ENCODE results near the gene METTL24. TPM values are rescaled to one million over a fixed set of nuclear protein-coding genes. Genes with fewer than 3 reads are reported as not detected.

The METTL24 gene
- total and polyA plus RNA-seq, 2 of the 8 experiments (the other 6 are each of a cell fraction or from before 2014, with no cell fraction given) = 0.30 to 0.39 TPM

GRCh38 chr6:110340392-110340965 lies 17.7 kb downstream of the METTL24 start:
- ChIA-PET CTCF (ENCODE audit: partially characterized antibody) (interaction anchor here (0.9 to 2.2 kb wide), 4 partner anchors 9 to 27 kb away, joined by 3 to 7 read pairs (median 4); no protein-coding TSS in a partner anchor), POLR2A (ENCODE audit: partially characterized antibody) (no interaction called here)
- H3K36me3 ChIP-seq (ENCODE audit: control insufficient read depth in 2 of 4, insufficient read depth in 4 of 4, low read length in 3 of 4) = no peaks in the 10 kb centered on the region
- no peak overlapping the region for H2AK5ac ChIP-seq (ENCODE audit: low read depth, low read length)
- no peak overlapping the region for H3K9ac ChIP-seq (replicated peaks in 1 of 4; ENCODE audit: extremely low read depth in 1 of 4, low read depth in 3 of 4, low read length in 3 of 4)
- no peaks in the 10 kb centered on the region; a peak in 1 of 7 replicates for H3K4me1 ChIP-seq (replicated peaks in 1 of 4; ENCODE audit: control insufficient read depth in 3 of 4, insufficient read depth in 4 of 4, low read length in 3 of 4)
- H3K79me1 ChIP-seq (ENCODE audit: low read depth, low read length) = no peaks in the 10 kb centered on the region
- H2BK15ac ChIP-seq (ENCODE audit: low read length) = no peak overlapping the region
- H3K4me2 ChIP-seq (ENCODE audit: insufficient read depth in 1 of 2, low read depth in 2 of 2, low read length in 2 of 2) = no peak overlapping the region
- no peak overlapping the region for H3K14ac ChIP-seq (ENCODE audit: insufficient read length)
- no peak overlapping the region for H4K91ac ChIP-seq (replicated peaks; ENCODE audit: insufficient read length, low read length)
- H3K56ac ChIP-seq (replicated peaks; ENCODE audit: insufficient read length, low read depth, low read length) = no peak overlapping the region
- no peaks in the 10 kb centered on the region for H3K23me2 ChIP-seq (ENCODE audit: low read depth, low read length)
- no peak overlapping the region for H3K23ac ChIP-seq (ENCODE audit: insufficient read length)
- no peak overlapping the region for H2BK120ac ChIP-seq (replicated peaks; ENCODE audit: low read depth, low read length)
- FAIRE-seq (no peak), DNase-seq (ENCODE audit: low read depth in 1 of 2, low spot score in 2 of 2) (no peak)
- H3K4me3 ChIP-seq (ENCODE audit: extremely low read depth in 1 of 4, insufficient read depth in 2 of 4, low read depth in 3 of 4, low read length in 4 of 4) = no peak overlapping the region
- H3K27ac ChIP-seq (ENCODE audit: low read depth, low read length) = no peak overlapping the region
- no peak overlapping the region for H2BK12ac ChIP-seq (ENCODE audit: low read depth, low read length)
- H3K79me2 ChIP-seq (ENCODE audit: control insufficient read depth in 1 of 2, insufficient read depth in 2 of 2, low read length in 2 of 2) = no peaks in the 10 kb centered on the region
- 89% methylated on average over 7 of the region's 7 CpGs; no CpG with 5 or more reads in 1 of the 2 experiments for WGBS, 2 experiments (ENCODE audit: extremely low coverage in 1 of 2, insufficient coverage in 1 of 2, insufficient read length in 1 of 2, insufficient replicate concordance in 2 of 2, low coverage in 1 of 2, low lambda C conversion rate in 2 of 2, missing lambda C conversion rate in 1 of 2)
- H3K18ac ChIP-seq (ENCODE audit: extremely low read depth, low read length) = no peak overlapping the region
- no peak overlapping the region for H4K5ac ChIP-seq (ENCODE audit: insufficient read length, low read depth, low read length)
- H3K4ac ChIP-seq (replicated peaks; ENCODE audit: insufficient read length, low read depth, low read length) = no peak overlapping the region
- H3K27me3 ChIP-seq (replicated peaks in 1 of 4; ENCODE audit: control insufficient read depth in 3 of 4, extremely low read depth in 1 of 4, insufficient read depth in 3 of 4, low read length in 3 of 4) = peaks cover 0 to 1% (median 0%) of the 10 kb centered on the region in 4 experiments; a peak in 1 of 7 replicates
- H3K9me3 ChIP-seq (ENCODE audit: insufficient read depth in 2 of 2, low read depth in 1 of 2, low read length in 1 of 2) = no peaks in the 10 kb centered on the region
- no peak overlapping the region for H2AFZ ChIP-seq (ENCODE audit: low read length)
- H2BK5ac ChIP-seq (ENCODE audit: low read depth, low read length) = no peak overlapping the region
- H2BK20ac ChIP-seq (ENCODE audit: low read length) = no peak overlapping the region
- no peak overlapping the region for H4K8ac ChIP-seq (ENCODE audit: extremely low read depth, insufficient read depth, low read length)
- no peaks in the 10 kb centered on the region for H4K20me1 ChIP-seq (replicated peaks in 1 of 2; ENCODE audit: control insufficient read depth in 1 of 2, insufficient read depth in 2 of 2, low read length in 2 of 2)
- TF ChIP-seq CBX8 (IDR thresholded peaks at IDR 0.05; ENCODE audit: borderline replicate concordance, low read depth, low read length) (no peak), SAP30 (IDR thresholded peaks at IDR 0.05; ENCODE audit: insufficient read depth, insufficient replicate concordance, low read length) (no peak), GTF2F1 (IDR thresholded peaks at IDR 0.05; ENCODE audit: borderline replicate concordance, low read depth, low read length) (no peak), HDAC2 (IDR thresholded peaks at IDR 0.05; ENCODE audit: borderline replicate concordance in 1 of 2, low read depth in 2 of 2, low read length in 2 of 2) (no peak), NANOG (IDR thresholded peaks at IDR 0.05; ENCODE audit: insufficient read depth, low read depth, low read length, poor library complexity, severe bottlenecking) (no peak), TEAD4 (IDR thresholded peaks at IDR 0.05; ENCODE audit: low read depth, low read length) (no peak), RBBP5 (IDR thresholded peaks at IDR 0.05; ENCODE audit: borderline replicate concordance, low read depth, low read length) (no peak), SRF (IDR thresholded peaks at IDR 0.05; ENCODE audit: low read depth, low read length) (no peak), MAX (IDR thresholded peaks at IDR 0.05) (no peak), E2F6 (IDR thresholded peaks at IDR 0.05) (no peak), TCF12 (IDR thresholded peaks at IDR 0.05; ENCODE audit: low read depth, low read length) (no peak), ASH2L (IDR thresholded peaks at IDR 0.05; ENCODE audit: low read length) (no peak)
